Keratinocyte (primary cell): ENCODE results near the gene PRDX2. TPM values are rescaled to one million over a fixed set of nuclear protein-coding genes. Genes with fewer than 3 reads are reported as not detected.
A peak's percentile ranks its signal among the peaks of the same experiment; 100 is the strongest.

Experiments
- DNase-seq: peaks from one replicate; pipeline ENCODE4 v3.0.0-alpha.2; 2011; ENCODE audit warnings: low read depth, missing footprints, low spot score
- FAIRE-seq: peaks from 2 replicates; lab custom pipeline; 2011; peaks lifted over from hg19 to GRCh38; lab: Jason Lieb, UNC
- H2AFZ ChIP-seq: 2 replicates; pipeline ENCODE4 v1.6.0; 2012; ENCODE audit warnings: low read length, control low read depth, inconsistent platforms; ENCODE audit not compliant: control insufficient read depth
- H3K27ac ChIP-seq: 2 replicates; pipeline ENCODE4 v1.5.1; 2011; ENCODE audit warnings: low read length; ENCODE audit not compliant: control insufficient read depth, insufficient read depth
- H3K27me3 ChIP-seq: 3 replicates; pipeline ENCODE4 v1.6.0; 2011; ENCODE audit warnings: low read length; ENCODE audit not compliant: control insufficient read depth, insufficient read depth; ENCODE audit errors: extremely low read depth
- H3K36me3 ChIP-seq, 2 experiments: 2 replicates in 1 of 2; 3 replicates in 1 of 2; pipeline ENCODE4 v1.5.1; 2011; ENCODE audit warnings: low read length in 2 of 2, mild to moderate bottlenecking in 1 of 2; ENCODE audit not compliant: control insufficient read depth in 2 of 2, insufficient read depth in 2 of 2; ENCODE audit errors: extremely low read depth in 1 of 2
- H3K4me1 ChIP-seq: 3 replicates; pipeline ENCODE4 v1.5.1; 2011; ENCODE audit warnings: low read length; ENCODE audit not compliant: control insufficient read depth, insufficient read depth; ENCODE audit errors: extremely low read depth
- H3K4me2 ChIP-seq: 3 replicates; pipeline ENCODE4 v1.6.0; 2011; ENCODE audit warnings: low read depth, low read length; ENCODE audit not compliant: control insufficient read depth, insufficient read depth; ENCODE audit errors: extremely low read depth
- H3K4me3 ChIP-seq, 3 experiments: fragments of 200-600 bp in 1 of 3; sonication (generic) in 1 of 3; 2 replicates in 2 of 3; 3 replicates in 1 of 3; pipeline ENCODE4 v1.5.1; 2011 to 2016; ENCODE audit warnings: low read length in 3 of 3, mild to moderate bottlenecking in 3 of 3, control low read depth in 2 of 3, inconsistent platforms in 1 of 3, low read depth in 1 of 3, mixed read lengths in 1 of 3, mixed run types in 1 of 3, moderate library complexity in 1 of 3; ENCODE audit not compliant: control insufficient read depth in 2 of 3, insufficient read depth in 2 of 3; ENCODE audit errors: extremely low read depth in 1 of 3
- H3K79me2 ChIP-seq: 2 replicates; pipeline ENCODE4 v1.6.0; 2012; ENCODE audit warnings: low read length; ENCODE audit not compliant: control insufficient read depth, insufficient read depth
- H3K9ac ChIP-seq: 3 replicates; pipeline ENCODE4 v1.6.0; 2011; ENCODE audit warnings: low read length; ENCODE audit not compliant: control insufficient read depth, insufficient read depth; ENCODE audit errors: extremely low read depth
- H3K9me1 ChIP-seq: 3 replicates; pipeline ENCODE4 v1.6.0; 2011; ENCODE audit warnings: low read length; ENCODE audit not compliant: control insufficient read depth, insufficient read depth; ENCODE audit errors: extremely low read depth
- H3K9me3 ChIP-seq: 2 replicates; pipeline ENCODE4 v1.5.1; 2012; ENCODE audit warnings: low read depth, low read length; ENCODE audit not compliant: control insufficient read depth
- H4K20me1 ChIP-seq: 3 replicates; pipeline ENCODE4 v1.6.0; 2011; ENCODE audit warnings: low read length; ENCODE audit not compliant: control insufficient read depth, insufficient read depth; ENCODE audit errors: extremely low read depth
- EZH2 ChIP-seq: IDR thresholded peaks from one replicate; pipeline ENCODE4 v1.6.1; 2012; ENCODE audit warnings: inconsistent platforms, mild to moderate bottlenecking, low read length, moderate library complexity
- dilution Hi-C: fragments of 300-500 bp; cut with MboI; formaldehyde crosslinking; loops from one replicate; pipeline ENCODE4 v1.7.0; 2020; ENCODE audit warnings: low sequenced_read_pairs; ENCODE audit not compliant: extremely low pct_ligation_motif_present
- polyA plus RNA-seq, 5 experiments: library from polyadenylated mRNA; depleted of rRNA in 3 of 5; stranded (reverse) in 3 of 5; stranded (forward) in 1 of 5; unstranded in 1 of 5; fragments of >200 nt; gene quantifications; 1 replicate in 1 of 5; 2 replicates in 3 of 5; 3 replicates in 1 of 5; pipeline versions ENCODE4 v1.2.1 to v1.2.3, GENCODE V29; 2011 to 2012; ENCODE audit warnings: missing spikeins in 2 of 5, low read depth in 1 of 5, low replicate concordance in 1 of 5
- TF ChIP-seq, protein P1 (sequence below), 3 experiments: IDR thresholded peaks in 1 of 3; conservative IDR thresholded peaks in 1 of 3; optimal IDR thresholded peaks in 1 of 3; 2 replicates in 2 of 3; 3 replicates in 1 of 3; pipeline versions ENCODE3 to v1.5.1; 2011; ENCODE audit warnings: low read length in 3 of 3, mild to moderate bottlenecking in 3 of 3, moderate library complexity in 2 of 3, control low read depth in 1 of 3, inconsistent platforms in 1 of 3; ENCODE audit not compliant: insufficient read depth in 2 of 3; ENCODE audit errors: extremely low read depth in 1 of 3

The PRDX2 gene
- polyA plus RNA-seq, 1 donor (not counting 4 experiments of a cell fraction or from before 2014, with no cell fraction given): 154 TPM

DNA sequence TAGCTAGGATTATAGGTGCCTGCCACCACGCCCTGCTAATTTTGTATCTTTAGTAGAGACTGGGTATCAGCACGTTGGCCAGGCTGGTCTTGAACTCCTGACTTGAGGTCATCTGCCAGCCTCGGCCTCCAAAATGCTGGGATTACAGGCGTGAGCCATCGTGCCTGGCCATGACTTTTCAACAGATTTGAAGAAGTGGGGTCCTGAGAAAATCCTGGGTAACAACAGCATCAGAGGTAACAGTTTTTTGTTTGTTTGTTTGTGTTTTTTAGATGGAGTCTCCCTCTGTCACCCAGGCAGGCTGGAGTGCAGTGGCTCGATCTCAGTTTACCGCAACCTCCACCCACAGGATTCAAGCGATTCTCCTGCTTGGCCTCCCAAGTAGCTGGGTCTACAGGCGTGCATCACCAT is 6.6 kb downstream of the PRDX2 start:
- H3K4me3 ChIP-seq: no peak overlapping the region
- H3K36me3 ChIP-seq: peaks cover 4 to 7% of the 10 kb centered on the region in 2 experiments
- dilution Hi-C loops: no loop called here
- H3K4me2 ChIP-seq: no peak overlapping the region
- peaks cover 11% of the 10 kb centered on the region for H4K20me1 ChIP-seq
- no peaks in the 10 kb centered on the region for H3K9me1 ChIP-seq
- DNase-seq: no peak
- peaks cover 19% of the 10 kb centered on the region for H3K79me2 ChIP-seq
- no peak for FAIRE-seq
- no peaks in the 10 kb centered on the region for H3K27me3 ChIP-seq
- TF ChIP-seq, protein P1, sequence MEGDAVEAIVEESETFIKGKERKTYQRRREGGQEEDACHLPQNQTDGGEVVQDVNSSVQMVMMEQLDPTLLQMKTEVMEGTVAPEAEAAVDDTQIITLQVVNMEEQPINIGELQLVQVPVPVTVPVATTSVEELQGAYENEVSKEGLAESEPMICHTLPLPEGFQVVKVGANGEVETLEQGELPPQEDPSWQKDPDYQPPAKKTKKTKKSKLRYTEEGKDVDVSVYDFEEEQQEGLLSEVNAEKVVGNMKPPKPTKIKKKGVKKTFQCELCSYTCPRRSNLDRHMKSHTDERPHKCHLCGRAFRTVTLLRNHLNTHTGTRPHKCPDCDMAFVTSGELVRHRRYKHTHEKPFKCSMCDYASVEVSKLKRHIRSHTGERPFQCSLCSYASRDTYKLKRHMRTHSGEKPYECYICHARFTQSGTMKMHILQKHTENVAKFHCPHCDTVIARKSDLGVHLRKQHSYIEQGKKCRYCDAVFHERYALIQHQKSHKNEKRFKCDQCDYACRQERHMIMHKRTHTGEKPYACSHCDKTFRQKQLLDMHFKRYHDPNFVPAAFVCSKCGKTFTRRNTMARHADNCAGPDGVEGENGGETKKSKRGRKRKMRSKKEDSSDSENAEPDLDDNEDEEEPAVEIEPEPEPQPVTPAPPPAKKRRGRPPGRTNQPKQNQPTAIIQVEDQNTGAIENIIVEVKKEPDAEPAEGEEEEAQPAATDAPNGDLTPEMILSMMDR (optimal IDR thresholded peaks at IDR 0.05 in 1 of 3, IDR thresholded peaks at IDR 0.05 in 1 of 3, conservative IDR thresholded peaks at IDR 0.05 in 1 of 3; ENCODE audit: extremely low read depth in 1 of 3, insufficient read depth in 2 of 3, low read length in 3 of 3): no peak
- no peak for TF ChIP-seq EZH2
- H3K4me1 ChIP-seq: peaks cover 21% of the 10 kb centered on the region
- H3K27ac ChIP-seq: no peak overlapping the region
- H3K9ac ChIP-seq: no peak overlapping the region
- H2AFZ ChIP-seq: no peak overlapping the region
- no peaks in the 10 kb centered on the region for H3K9me3 ChIP-seq

DNA sequence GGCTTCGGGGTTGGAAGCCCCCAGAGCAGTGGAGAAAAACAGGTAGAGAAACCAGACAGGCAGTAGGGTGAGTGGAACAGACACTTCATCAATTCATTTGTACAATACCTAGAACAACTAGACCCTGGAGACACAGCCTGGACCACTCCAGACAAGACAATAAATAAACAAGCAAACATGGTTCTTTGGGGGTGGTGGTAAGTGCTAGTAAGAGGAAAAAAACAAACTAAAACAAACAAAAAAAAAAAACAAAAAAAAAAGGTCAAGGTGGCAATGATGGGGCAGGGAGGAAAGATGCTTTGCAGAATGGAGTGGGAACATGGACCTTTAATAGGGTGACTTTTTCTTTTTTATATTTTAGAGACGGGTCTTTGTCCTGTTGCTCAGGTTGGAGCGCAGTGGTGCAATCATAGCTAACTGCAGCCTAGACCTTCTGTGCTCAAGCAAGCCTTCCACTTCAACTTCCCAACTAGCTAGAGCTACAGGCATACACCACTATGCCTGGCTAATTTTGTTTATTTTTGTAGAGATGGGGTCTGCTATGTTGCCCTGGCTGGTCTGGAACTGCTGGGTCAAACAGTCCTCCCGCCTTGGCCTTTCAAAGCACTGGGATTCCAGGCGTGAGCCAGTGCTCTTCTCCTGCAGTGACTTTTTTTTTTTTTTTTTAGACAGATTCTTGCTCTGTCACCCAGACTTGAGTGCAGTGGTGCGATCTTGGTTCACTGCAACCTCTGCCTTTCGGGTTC is 7.2 kb downstream of the PRDX2 start:
- H3K9me3 ChIP-seq: no peaks in the 10 kb centered on the region
- dilution Hi-C loops: no loop called here
- DNase-seq (no peak), FAIRE-seq (no peak)
- H2AFZ ChIP-seq: no peak overlapping the region
- H3K4me3 ChIP-seq: peak overlapping the region in 2 of 3 experiments; percentile 9 to 73
- H4K20me1 ChIP-seq: peaks cover 11% of the 10 kb centered on the region
- H3K79me2 ChIP-seq: peaks cover 19% of the 10 kb centered on the region
- peak overlapping the region; percentile 97 for H3K9ac ChIP-seq
- H3K4me2 ChIP-seq: peak overlapping the region; percentile 33
- TF ChIP-seq, protein P1 (optimal IDR thresholded peaks at IDR 0.05 in 1 of 3, IDR thresholded peaks at IDR 0.05 in 1 of 3, conservative IDR thresholded peaks at IDR 0.05 in 1 of 3; ENCODE audit: extremely low read depth in 1 of 3, insufficient read depth in 2 of 3, low read length in 3 of 3): no peak
- no peak for TF ChIP-seq EZH2
- peaks cover under 1 to 2% of the 10 kb centered on the region in 2 experiments for H3K36me3 ChIP-seq
- H3K27me3 ChIP-seq: no peaks in the 10 kb centered on the region
- peaks cover 21% of the 10 kb centered on the region for H3K4me1 ChIP-seq
- H3K9me1 ChIP-seq: no peaks in the 10 kb centered on the region
- peak overlapping the region; percentile 98 for H3K27ac ChIP-seq
